IMR-90 (cell line): ENCODE results near the gene PWWP3B.

Experiments used
- CEBPB ChIP-seq: IDR thresholded peaks from 2 replicates; pipeline ENCODE4 v1.6.1; 2012; ENCODE audit warnings: low read depth, low read length, improper control_type of control experiment
- CHD1 ChIP-seq: IDR thresholded peaks from 2 replicates; pipeline ENCODE4 v1.6.1; 2012; ENCODE audit warnings: low read depth, low read length, improper control_type of control experiment
- CTCF ChIP-seq: conservative IDR thresholded peaks from 2 replicates; pipeline ENCODE4 v1.5.1; 2012; ENCODE audit warnings: mild to moderate bottlenecking, low read depth, low read length, improper control_type of control experiment
- ELK1 ChIP-seq: fragments of 150-350 bp; IDR thresholded peaks from 2 replicates; pipeline ENCODE4 v1.6.1; 2016; ENCODE audit warnings: low read depth, mild to moderate bottlenecking, low read length, moderate library complexity, borderline replicate concordance
- FOS ChIP-seq: fragments of 150-350 bp; IDR thresholded peaks from 2 replicates; pipeline ENCODE4 v1.6.1; 2016; ENCODE audit warnings: low read depth, low read length
- MAFK ChIP-seq: IDR thresholded peaks from 2 replicates; pipeline ENCODE4 v1.6.1; 2012; ENCODE audit warnings: low read depth, low read length, improper control_type of control experiment
- MXI1 ChIP-seq: IDR thresholded peaks from 2 replicates; pipeline ENCODE4 v1.6.1; 2012; ENCODE audit warnings: low read depth, mild to moderate bottlenecking, low read length, moderate library complexity, borderline replicate concordance
- POLR2A ChIP-seq: IDR thresholded peaks from 2 replicates; pipeline ENCODE4 v1.6.1; 2012; ENCODE audit warnings: mild to moderate bottlenecking, low read depth, low read length
- RFX5 ChIP-seq: IDR thresholded peaks from 2 replicates; pipeline ENCODE4 v1.8.0; 2012; ENCODE audit warnings: low read depth, mild to moderate bottlenecking, low read length, moderate library complexity
- USF2 ChIP-seq: fragments of 150-350 bp; IDR thresholded peaks from 2 replicates; pipeline ENCODE4 v1.6.1; 2017; ENCODE audit warnings: mild to moderate bottlenecking, antibody characterized with exemption, low read length, low read depth

GRCh38 chrX:106171293-106171820 is 3.3 kb downstream of the PWWP3B start:
- TF ChIP-seq POLR2A (no peak), CTCF (no peak), USF2 (no peak), RFX5 (no peak), MXI1 (no peak), ELK1 (no peak), CEBPB (no peak), CHD1 (no peak), FOS (no peak), MAFK (no peak)
